H1 (cell line): ENCODE data around the gene LTO1. TPM values are rescaled to one million over a fixed set of nuclear protein-coding genes. Genes with fewer than 3 reads are reported as not detected.

Experiments
- CTCF ChIA-PET: fragments of 300-600 bp; sonication (Branson Sonifier 250); formaldehyde crosslinking; loops from one replicate; lab custom pipeline; 2021; ENCODE audit not compliant: partially characterized antibody; lab: Charles Lee
- POLR2A ChIA-PET: fragments of 300-600 bp; sonication (Branson Sonifier 250); formaldehyde crosslinking; loops from one replicate; lab custom pipeline; 2021; ENCODE audit warnings: inconsistent platforms; ENCODE audit not compliant: partially characterized antibody; lab: Charles Lee
- DNase-seq, 2 experiments: peaks; one replicate each; pipeline versions ENCODE4 v3.0.0 to v3.0.0-alpha.2; 2010 to 2022; ENCODE audit warnings: low spot score in 2 of 2, low read depth in 1 of 2, mixed read lengths in 1 of 2
- FAIRE-seq: peaks from 2 replicates; lab custom pipeline; 2011; peaks lifted over from hg19 to GRCh38; lab: Jason Lieb, UNC
- H2AFZ ChIP-seq: 2 replicates; pipeline ENCODE4 v1.8.1; 2012; ENCODE audit warnings: low read length, inconsistent platforms
- H2AK5ac ChIP-seq: 2 replicates; pipeline ENCODE4 v1.6.1; 2013; ENCODE audit warnings: low read depth, low read length
- H2BK120ac ChIP-seq: replicated peaks from 2 replicates; pipeline ENCODE3; 2013; ENCODE audit warnings: low read depth, low read length, inconsistent platforms
- H2BK12ac ChIP-seq: 2 replicates; pipeline ENCODE4 v1.6.1; 2013; ENCODE audit warnings: low read depth, low read length
- H2BK15ac ChIP-seq: 2 replicates; pipeline ENCODE4 v1.6.1; 2013; ENCODE audit warnings: low read length
- H2BK20ac ChIP-seq: 2 replicates; pipeline ENCODE4 v1.6.1; 2013; ENCODE audit warnings: low read length
- H2BK5ac ChIP-seq: 2 replicates; pipeline ENCODE4 v1.6.1; 2013; ENCODE audit warnings: low read depth, low read length
- H3K14ac ChIP-seq: 2 replicates; pipeline ENCODE4 v1.6.1; 2013; ENCODE audit warnings: inconsistent platforms; ENCODE audit not compliant: insufficient read length
- H3K18ac ChIP-seq: 2 replicates; pipeline ENCODE4 v1.6.1; 2013; ENCODE audit warnings: low read length; ENCODE audit errors: extremely low read depth
- H3K23ac ChIP-seq: 2 replicates; pipeline ENCODE4 v1.6.1; 2013; ENCODE audit warnings: inconsistent platforms; ENCODE audit not compliant: insufficient read length
- H3K23me2 ChIP-seq: 2 replicates; pipeline ENCODE4 v1.6.1; 2013; ENCODE audit warnings: low read depth, low read length
- H3K27ac ChIP-seq: 2 replicates; pipeline ENCODE4 v1.6.1; 2011; ENCODE audit warnings: low read depth, low read length, inconsistent platforms
- H3K27me3 ChIP-seq, 4 experiments: replicated peaks in 1 of 4; 1 replicate in 1 of 4; 2 replicates in 3 of 4; pipeline versions ENCODE4 v1.6.1 to v1.8.1; 2011 to 2013; ENCODE audit warnings: low read length in 3 of 4, mild to moderate bottlenecking in 3 of 4, inconsistent platforms in 2 of 4, mixed read lengths in 2 of 4, moderate library complexity in 1 of 4; ENCODE audit not compliant: control insufficient read depth in 3 of 4, insufficient read depth in 3 of 4; ENCODE audit errors: extremely low read depth in 1 of 4
- H3K36me3 ChIP-seq, 4 experiments: 2 replicates each; pipeline versions ENCODE4 v1.6.1 to v1.8.1; 2011 to 2013; ENCODE audit warnings: mild to moderate bottlenecking in 4 of 4, low read length in 3 of 4, moderate library complexity in 2 of 4, control low read depth in 1 of 4, inconsistent platforms in 1 of 4; ENCODE audit not compliant: insufficient read depth in 4 of 4, control insufficient read depth in 2 of 4
- H3K4ac ChIP-seq: replicated peaks from 2 replicates; pipeline ENCODE3; 2013; ENCODE audit warnings: low read length, low read depth, mixed read lengths, inconsistent platforms; ENCODE audit not compliant: insufficient read length
- H3K4me1 ChIP-seq, 4 experiments: replicated peaks in 1 of 4; 1 replicate in 1 of 4; 2 replicates in 3 of 4; pipeline versions ENCODE4 v1.6.1 to v1.8.1; 2011 to 2013; ENCODE audit warnings: low read length in 3 of 4, inconsistent platforms in 2 of 4, mixed read lengths in 1 of 4; ENCODE audit not compliant: insufficient read depth in 4 of 4, control insufficient read depth in 3 of 4
- H3K4me2 ChIP-seq, 2 experiments: 2 replicates each; pipeline versions ENCODE4 v1.6.1 to v1.8.1; 2011 to 2013; ENCODE audit warnings: low read depth in 2 of 2, low read length in 2 of 2, control low read depth in 1 of 2, inconsistent platforms in 1 of 2, mild to moderate bottlenecking in 1 of 2; ENCODE audit not compliant: insufficient read depth in 1 of 2
- H3K4me3 ChIP-seq, 4 experiments: fragments of 200-600, 300-600 bp in 1 of 4; sonication (generic), shearing (Covaris generic), sonication (Bioruptor Twin) in 1 of 4; 2 replicates each; pipeline versions ENCODE4 v1.5.1 to v1.8.1; 2011 to 2016; ENCODE audit warnings: low read length in 4 of 4, low read depth in 3 of 4, control low read depth in 2 of 4, inconsistent platforms in 2 of 4, mild to moderate bottlenecking in 2 of 4, mixed read lengths in 1 of 4, moderate library complexity in 1 of 4; ENCODE audit not compliant: insufficient read depth in 2 of 4; ENCODE audit errors: extremely low read depth in 1 of 4
- H3K56ac ChIP-seq: replicated peaks from 2 replicates; pipeline ENCODE3; 2013; ENCODE audit warnings: low read depth, mild to moderate bottlenecking, mixed read lengths, low read length, inconsistent platforms; ENCODE audit not compliant: insufficient read length
- H3K79me1 ChIP-seq: 2 replicates; pipeline ENCODE4 v1.6.1; 2013; ENCODE audit warnings: low read depth, low read length, control low read depth
- H3K79me2 ChIP-seq, 2 experiments: 2 replicates each; pipeline versions ENCODE4 v1.6.1 to v1.8.1; 2012 to 2013; ENCODE audit warnings: low read length in 2 of 2, mild to moderate bottlenecking in 2 of 2, inconsistent platforms in 1 of 2; ENCODE audit not compliant: insufficient read depth in 2 of 2, control insufficient read depth in 1 of 2
- H3K9ac ChIP-seq, 4 experiments: replicated peaks in 1 of 4; 1 replicate in 1 of 4; 2 replicates in 3 of 4; pipeline versions ENCODE4 v1.6.1 to v1.8.1; 2011 to 2013; ENCODE audit warnings: low read depth in 3 of 4, low read length in 3 of 4, control low read depth in 2 of 4, mild to moderate bottlenecking in 2 of 4, moderate library complexity in 2 of 4, inconsistent platforms in 1 of 4; ENCODE audit errors: extremely low read depth in 1 of 4
- H3K9me3 ChIP-seq, 2 experiments: 2 replicates each; pipeline versions ENCODE4 v1.6.1 to v1.8.1; 2012 to 2013; ENCODE audit warnings: mild to moderate bottlenecking in 2 of 2, moderate library complexity in 2 of 2, control low read depth in 1 of 2, inconsistent platforms in 1 of 2, low read depth in 1 of 2, low read length in 1 of 2, mixed read lengths in 1 of 2; ENCODE audit not compliant: insufficient read depth in 2 of 2
- H4K20me1 ChIP-seq, 2 experiments: replicated peaks in 1 of 2; 2 replicates each; pipeline versions ENCODE3 to v1.8.1; 2011 to 2013; ENCODE audit warnings: inconsistent platforms in 2 of 2, low read length in 2 of 2, mild to moderate bottlenecking in 1 of 2; ENCODE audit not compliant: insufficient read depth in 2 of 2, control insufficient read depth in 1 of 2
- H4K5ac ChIP-seq: 2 replicates; pipeline ENCODE4 v1.6.1; 2013; ENCODE audit warnings: low read length, low read depth, mixed read lengths, inconsistent platforms; ENCODE audit not compliant: insufficient read length
- H4K8ac ChIP-seq: 2 replicates; pipeline ENCODE4 v1.8.0; 2013; ENCODE audit warnings: mild to moderate bottlenecking, moderate library complexity, low read length, inconsistent platforms; ENCODE audit not compliant: insufficient read depth; ENCODE audit errors: extremely low read depth
- H4K91ac ChIP-seq: replicated peaks from 2 replicates; pipeline ENCODE3; 2013; ENCODE audit warnings: low read length, mixed read lengths, inconsistent platforms; ENCODE audit not compliant: insufficient read length
- BRCA1 ChIP-seq: IDR thresholded peaks from 2 replicates; pipeline ENCODE4 v1.6.1; 2012; ENCODE audit warnings: low read depth, low read length, improper control_type of control experiment
- CTCF ChIP-seq, 3 experiments: IDR thresholded peaks; 1 replicate in 2 of 3; 2 replicates in 1 of 3; pipeline versions ENCODE4 v1.5.1 to v1.6.1; 2011; ENCODE audit warnings: low read length in 3 of 3, mild to moderate bottlenecking in 3 of 3, inconsistent platforms in 2 of 3, low read depth in 1 of 3, moderate library complexity in 1 of 3; ENCODE audit not compliant: insufficient read depth in 1 of 3; ENCODE audit errors: control extremely low read depth in 1 of 3
- HDAC2 ChIP-seq, 2 experiments: fragments of 300-600 bp in 1 of 2; sonication (generic) in 1 of 2; IDR thresholded peaks; 2 replicates each; pipeline ENCODE4 v1.6.1; 2011 to 2012; ENCODE audit warnings: low read depth in 2 of 2, low read length in 2 of 2, mild to moderate bottlenecking in 2 of 2, moderate library complexity in 2 of 2, borderline replicate concordance in 1 of 2, inconsistent platforms in 1 of 2
- NRF1 ChIP-seq: IDR thresholded peaks from 2 replicates; pipeline ENCODE4 v1.6.1; 2011; ENCODE audit warnings: mild to moderate bottlenecking, low read depth, low read length, improper control_type of control experiment
- PHF8 ChIP-seq: fragments of 200-600 bp; sonication (generic); conservative IDR thresholded peaks from 2 replicates; pipeline ENCODE4 v1.7.1; 2012; ENCODE audit warnings: low read depth, mild to moderate bottlenecking, inconsistent platforms, low read length, moderate library complexity
- SP4 ChIP-seq: IDR thresholded peaks from 2 replicates; pipeline ENCODE4 v1.6.1; 2012; ENCODE audit warnings: low read length, inconsistent platforms
- SUZ12 ChIP-seq: fragments of 200-600 bp; sonication (generic); IDR thresholded peaks from 2 replicates; pipeline ENCODE4 v1.6.1; 2012; ENCODE audit warnings: mild to moderate bottlenecking, inconsistent platforms, low read length, moderate library complexity, mixed read lengths
- WGBS, 2 experiments: shearing (Covaris generic) in 1 of 2; methylation state at CpG; one replicate each; pipeline versions ENCODE4 v1.1.6 to v1.1.7; 2013 to 2015; ENCODE audit warnings: low lambda C conversion rate in 2 of 2, mixed read lengths in 2 of 2, inconsistent platforms in 1 of 2, low coverage in 1 of 2, missing lambda C conversion rate in 1 of 2; ENCODE audit not compliant: insufficient replicate concordance in 2 of 2, insufficient coverage in 1 of 2, insufficient read length in 1 of 2; ENCODE audit errors: extremely low coverage in 1 of 2, missing lambda C conversion rate in 1 of 2; 5-methylcytosine and 5-hydroxymethylcytosine counted together
- polyA plus RNA-seq, 7 experiments: library from polyadenylated mRNA; depleted of rRNA in 3 of 7; stranded (reverse) in 5 of 7; unstranded in 2 of 7; fragments of >200 nt in 5 of 7; fragments of 200-250 nt in 2 of 7; gene quantifications; 1 replicate in 5 of 7; 2 replicates in 1 of 7; 4 replicates in 1 of 7; pipeline versions ENCODE4 v1.2.1 to v1.2.3, GENCODE V29; 2011 to 2013; ENCODE audit warnings: missing spikeins in 2 of 7, mixed read lengths in 2 of 7
- total RNA-seq: library from RNA; stranded (reverse); fragmentation: NEBNext Ultra II Directional; extraction: Animal tissue kit (Norgen Biotek cat#: 25700); gene quantifications from 2 replicates; pipeline ENCODE4 v1.2.1, GENCODE V29; 2021

LTO1 gene
- total and polyA plus RNA-seq, 2 of the 8 experiments (the other 6 are each of a cell fraction or from before 2014, with no cell fraction given) = 15.4 to 21.3 TPM

GRCh38 chr11:69703453-69703767 is 28.3 kb upstream of the LTO1 start:
- DNase-seq = no peak
- peak overlapping the region; percentile 99 for H4K91ac ChIP-seq
- peak overlapping the region; percentile 78 for H4K5ac ChIP-seq
- peak overlapping the region; percentile 86 for H4K8ac ChIP-seq
- H3K18ac ChIP-seq = peak overlapping the region; percentile 99
- H3K27ac ChIP-seq = no peak overlapping the region
- H3K56ac ChIP-seq = peak overlapping the region; percentile 84
- 7% methylated on average over 3 of the region's 34 CpGs; no CpG with 5 or more reads in 1 of the 2 experiments for WGBS, 2 experiments
- H3K79me2 ChIP-seq = no peaks in the 10 kb centered on the region
- no peaks in the 10 kb centered on the region for H3K79me1 ChIP-seq
- CTCF ChIA-PET = interaction anchor here (0.7 to 1.4 kb wide), 5 partner anchors 10 to 180 kb away, joined by 3 to 5 read pairs (median 4); no protein-coding TSS in a partner anchor
- no peak overlapping the region for H2AFZ ChIP-seq
- peak overlapping the region; percentile 98 for H2BK12ac ChIP-seq
- peak overlapping the region; percentile 37 to 78 (median 62) for H3K4me3 ChIP-seq
- H3K27me3 ChIP-seq = peaks cover 0 to 26% (median 17%) of the 10 kb centered on the region in 4 experiments; a peak in 5 of 7 replicates
- TF ChIP-seq CTCF (IDR thresholded peaks at IDR 0.05; ENCODE audit: control extremely low read depth in 1 of 3, insufficient read depth in 1 of 3, low read depth in 1 of 3, low read length in 3 of 3) (no peak), HDAC2 (IDR thresholded peaks at IDR 0.05; ENCODE audit: borderline replicate concordance in 1 of 2, low read depth in 2 of 2, low read length in 2 of 2) (0 out of 4 replicates have a peak, but pooled peaks of 1 of the 2 experiments have one; percentile 0), NRF1 (no peak), PHF8 (0 out of 2 replicates have a peak, but pooled peaks have one; percentile 18), SP4 (no peak), SUZ12 (peak; percentile 25), BRCA1 (no peak)
- peak overlapping the region; percentile 96 for H3K4ac ChIP-seq
- H3K4me2 ChIP-seq = peak overlapping the region; percentile 52 to 91
- peak overlapping the region; percentile 86; the same call in 1 of the 2 replicates for H2BK20ac ChIP-seq
- H3K4me1 ChIP-seq = peaks cover 11 to 40% (median 25%) of the 10 kb centered on the region in 4 experiments
- H2BK5ac ChIP-seq = peak overlapping the region; percentile 91; the same call in 1 of the 2 replicates
- no peaks in the 10 kb centered on the region for H3K9me3 ChIP-seq
- no peak overlapping the region for H2AK5ac ChIP-seq
- peak overlapping the region; percentile 66 for H2BK120ac ChIP-seq
- peaks cover 0 to 9% (median 4%) of the 10 kb centered on the region in 4 experiments; a peak in 3 of 8 replicates for H3K36me3 ChIP-seq
- H3K9ac ChIP-seq = peak overlapping the region in 2 of 4 experiments; percentile 35 to 41; a peak in 2 of 7 replicates
- POLR2A ChIA-PET = interaction anchor here (0.6 to 1.8 kb wide), 11 partner anchors 9 to 185 kb away, joined by 3 to 6 read pairs (median 4); partner anchors contain the start of gene LTO1
- no peak overlapping the region for H3K23ac ChIP-seq
- peaks cover 1 to 5% of the 10 kb centered on the region in 2 experiments for H4K20me1 ChIP-seq
- FAIRE-seq = no peak
- peaks cover 5% of the 10 kb centered on the region; the same call in 1 of the 2 replicates for H3K23me2 ChIP-seq
- H2BK15ac ChIP-seq = peak overlapping the region; percentile 99; the same call in 1 of the 2 replicates
- H3K14ac ChIP-seq = no peak overlapping the region
